Kidney epithelial cell (primary cell): Measurements from ENCODE around the gene DNASE2B. TPM values are rescaled to one million over a fixed set of nuclear protein-coding genes. Genes with fewer than 3 reads are reported as not detected.

Experiments used
- DNase-seq: peaks from one replicate; pipeline ENCODE4 v3.0.0-alpha.2; 2010; ENCODE audit warnings: low read depth
- H3K27me3 ChIP-seq: 2 replicates; pipeline ENCODE4 v1.6.0; 2011; ENCODE audit warnings: low read length; ENCODE audit not compliant: control insufficient read depth, insufficient read depth
- H3K36me3 ChIP-seq: 2 replicates; pipeline ENCODE4 v1.5.1; 2011; ENCODE audit warnings: low read length; ENCODE audit not compliant: control insufficient read depth, insufficient read depth
- H3K4me3 ChIP-seq: 2 replicates; pipeline ENCODE4 v1.5.1; 2011; ENCODE audit warnings: low read depth, mild to moderate bottlenecking, control low read depth, low read length
- total RNA-seq: library from RNA; depleted of rRNA; stranded (reverse); fragments of >200 nt; gene quantifications from 2 replicates; pipeline ENCODE4 v1.2.3, GENCODE V29; 2015
- TF ChIP-seq, protein P1 (sequence below): IDR thresholded peaks from 2 replicates; pipeline ENCODE4 v1.5.1; 2011; ENCODE audit warnings: mild to moderate bottlenecking, moderate library complexity, low read length, control low read depth, inconsistent platforms; ENCODE audit not compliant: insufficient read depth, poor library complexity, severe bottlenecking

The DNASE2B gene
- total RNA-seq, 1 donor from 2014 or later = not detected

- Histone ChIP-seq H3K4me3 (no peak overlapping the region), H3K36me3 (no peaks in the 10 kb centered on the region), H3K27me3 (no peaks in the 10 kb centered on the region)
- DNase-seq = no peak
- TF ChIP-seq, protein P1, sequence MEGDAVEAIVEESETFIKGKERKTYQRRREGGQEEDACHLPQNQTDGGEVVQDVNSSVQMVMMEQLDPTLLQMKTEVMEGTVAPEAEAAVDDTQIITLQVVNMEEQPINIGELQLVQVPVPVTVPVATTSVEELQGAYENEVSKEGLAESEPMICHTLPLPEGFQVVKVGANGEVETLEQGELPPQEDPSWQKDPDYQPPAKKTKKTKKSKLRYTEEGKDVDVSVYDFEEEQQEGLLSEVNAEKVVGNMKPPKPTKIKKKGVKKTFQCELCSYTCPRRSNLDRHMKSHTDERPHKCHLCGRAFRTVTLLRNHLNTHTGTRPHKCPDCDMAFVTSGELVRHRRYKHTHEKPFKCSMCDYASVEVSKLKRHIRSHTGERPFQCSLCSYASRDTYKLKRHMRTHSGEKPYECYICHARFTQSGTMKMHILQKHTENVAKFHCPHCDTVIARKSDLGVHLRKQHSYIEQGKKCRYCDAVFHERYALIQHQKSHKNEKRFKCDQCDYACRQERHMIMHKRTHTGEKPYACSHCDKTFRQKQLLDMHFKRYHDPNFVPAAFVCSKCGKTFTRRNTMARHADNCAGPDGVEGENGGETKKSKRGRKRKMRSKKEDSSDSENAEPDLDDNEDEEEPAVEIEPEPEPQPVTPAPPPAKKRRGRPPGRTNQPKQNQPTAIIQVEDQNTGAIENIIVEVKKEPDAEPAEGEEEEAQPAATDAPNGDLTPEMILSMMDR = no peak
Observed at GRCh38 chr1:84424513-84425149, 26.3 kb downstream of the DNASE2B start.

DNA sequence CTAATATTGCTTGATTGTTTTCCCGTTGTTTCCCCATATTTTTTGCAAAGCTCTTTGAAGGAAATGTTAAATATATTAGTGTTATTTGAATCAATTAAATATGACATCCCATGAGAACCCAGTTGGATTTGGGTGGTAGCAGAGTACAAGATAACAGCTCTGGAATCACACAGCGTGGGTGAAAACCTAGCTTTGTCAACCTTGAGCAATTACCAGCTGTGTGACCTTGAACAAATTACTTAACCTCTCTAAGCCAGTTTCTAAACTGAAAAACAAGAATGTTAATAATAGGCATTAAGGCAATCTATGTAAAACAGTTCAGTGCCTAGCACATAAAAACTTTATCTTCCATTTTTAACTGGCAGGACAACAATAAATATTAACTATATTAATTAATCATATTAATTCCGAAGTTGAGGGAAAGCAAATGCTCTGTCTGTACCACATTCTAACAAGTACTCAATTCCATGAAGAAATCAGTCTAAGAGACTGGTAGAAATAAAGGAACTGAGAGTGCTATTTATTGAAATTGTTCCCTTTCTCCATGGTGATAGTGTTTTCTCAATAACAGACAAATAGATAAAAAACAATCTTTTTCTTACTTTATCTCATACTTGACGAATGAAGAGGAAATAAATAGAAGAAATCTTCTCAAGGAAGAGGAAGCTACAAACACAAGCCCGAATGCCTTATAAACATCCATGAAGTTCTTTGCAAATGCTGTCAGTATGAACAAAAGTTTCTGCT, 27.0 kb downstream of the DNASE2B start:
- Histone ChIP-seq H3K4me3 (no peak overlapping the region), H3K27me3 (no peaks in the 10 kb centered on the region), H3K36me3 (no peaks in the 10 kb centered on the region)
- TF ChIP-seq, protein P1 = no peak
- no peak for DNase-seq

GRCh38 chr1:84426376-84426775, 28.1 kb downstream of the DNASE2B start:
- no peak for DNase-seq
- TF ChIP-seq, protein P1 = no peak
- Histone ChIP-seq H3K36me3 (no peaks in the 10 kb centered on the region), H3K27me3 (no peaks in the 10 kb centered on the region), H3K4me3 (no peak overlapping the region)

DNA sequence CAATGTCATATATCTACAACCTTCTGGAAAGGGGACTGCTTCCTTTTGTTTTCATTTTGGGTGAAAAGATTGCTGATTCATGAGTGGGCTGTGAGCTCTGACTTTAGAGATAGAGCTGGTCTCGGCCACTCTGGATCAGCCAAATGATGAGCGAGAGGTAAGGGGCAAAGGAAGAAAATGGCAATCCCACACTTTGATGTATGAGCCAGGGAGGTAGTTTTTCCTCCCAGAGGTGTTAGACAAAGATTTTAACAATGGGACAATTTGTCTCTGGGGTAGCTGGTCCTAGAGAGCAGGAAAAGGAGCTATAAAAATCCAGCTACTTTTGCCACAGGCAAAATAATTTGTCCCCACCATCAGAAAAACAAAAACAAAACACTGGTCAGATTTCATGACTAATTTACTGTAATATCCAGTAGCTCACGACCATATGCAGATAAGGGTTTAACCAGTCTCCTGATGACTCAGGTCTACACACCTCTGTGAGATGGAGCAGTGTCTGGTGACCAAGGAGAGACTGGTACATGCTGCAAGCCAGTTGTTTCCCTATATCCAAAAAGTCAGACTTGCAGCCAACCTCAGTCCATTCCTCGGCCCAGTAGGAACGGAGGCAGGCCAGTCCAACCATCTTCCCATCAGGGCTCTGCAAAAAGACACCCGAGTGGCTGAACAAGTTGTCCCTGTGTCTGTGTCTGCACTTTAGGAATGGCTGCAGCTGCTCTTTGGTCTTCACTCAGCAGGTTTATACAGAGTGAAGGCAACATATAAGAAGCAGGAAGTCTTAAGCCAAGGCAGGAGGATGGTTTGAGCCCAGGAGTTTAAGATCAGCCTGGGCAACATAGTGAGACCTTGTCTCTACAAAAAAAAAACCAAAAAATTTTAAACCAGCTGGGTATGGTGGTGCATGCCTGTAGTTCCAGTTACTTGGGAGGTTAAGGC, 29.2 kb downstream of the DNASE2B start:
- no peaks in the 10 kb centered on the region for H3K27me3 ChIP-seq
- TF ChIP-seq, protein P1 = no peak
- no peak for DNase-seq
- H3K4me3 ChIP-seq = no peak overlapping the region
- H3K36me3 ChIP-seq = no peaks in the 10 kb centered on the region

DNA sequence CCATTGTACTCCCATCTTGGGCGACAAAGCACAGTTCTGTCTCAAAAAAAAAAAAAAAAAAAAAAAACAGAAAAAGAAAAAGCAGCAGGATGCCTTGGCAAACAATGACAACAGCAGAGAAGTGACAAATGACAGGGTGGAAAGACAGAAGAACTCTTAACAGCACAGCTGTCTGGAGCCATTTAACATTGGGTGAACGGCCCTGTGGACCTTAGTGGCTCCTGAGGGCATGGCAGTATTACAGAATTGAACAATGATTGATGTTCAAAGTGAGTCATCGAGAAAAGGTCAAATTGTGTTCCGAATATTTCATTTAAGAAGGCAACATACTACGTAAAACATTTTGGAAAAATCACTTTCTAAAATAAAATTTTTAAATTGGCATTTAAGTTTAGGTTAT, 30.0 kb downstream of the DNASE2B start:
- no peaks in the 10 kb centered on the region for H3K36me3 ChIP-seq
- DNase-seq = no peak

More for the DNA sequence above, 30.0 kb downstream of the DNASE2B start:
- TF ChIP-seq, protein P1 = no peak
- Histone ChIP-seq H3K4me3 (no peak overlapping the region), H3K27me3 (no peaks in the 10 kb centered on the region)
